CD4-positive, alpha-beta T cell treated with Interleukin-12 subunit alpha and Interleukin-12 subunit beta, for 1 hour (primary cell): Measurements from ENCODE around the gene PCBD2.
"Not testable (repeated sequence)": the region's sequence is repeated elsewhere in the genome, so short reads cannot be mapped to it uniquely, and the experiment has no call there.

Experiments used
- DNase-seq: peaks from one replicate; pipeline ENCODE4 v3.0.0-alpha.2; 2020

Gene PCBD2

GRCh38 chr5:134910752-134911151 lies 5.8 kb downstream of the PCBD2 start:
- DNase-seq = not testable (repeated sequence)

GRCh38 chr5:134911285-134912206 lies 6.6 kb downstream of the PCBD2 start:
- DNase-seq = no peak

- DNase-seq = no peak
Observed at GRCh38 chr5:134913254-134913653, 8.3 kb downstream of the PCBD2 start.

- no peak for DNase-seq
Observed at GRCh38 chr5:134913795-134914194, 8.9 kb downstream of the PCBD2 start.

GRCh38 chr5:134917070-134917815 lies 12.3 kb downstream of the PCBD2 start:
- DNase-seq = no peak

- DNase-seq = no peak
Observed at GRCh38 chr5:134918861-134919260, 13.9 kb downstream of the PCBD2 start.

GRCh38 chr5:134920848-134921575 lies 16.1 kb downstream of the PCBD2 start:
- no peak for DNase-seq

- DNase-seq = no peak
Observed at GRCh38 chr5:134932508-134932907, 27.6 kb downstream of the PCBD2 start.

GRCh38 chr5:134934202-134934601 lies 29.3 kb downstream of the PCBD2 start:
- DNase-seq = no peak

GRCh38 chr5:134935711-134936602 lies 31.0 kb downstream of the PCBD2 start:
- no peak for DNase-seq

GRCh38 chr5:134937526-134937925 lies 32.6 kb downstream of the PCBD2 start:
- DNase-seq = no peak

GRCh38 chr5:134938030-134938429 lies 33.1 kb downstream of the PCBD2 start:
- no peak for DNase-seq

GRCh38 chr5:134939500-134939899 lies 34.6 kb downstream of the PCBD2 start:
- DNase-seq = no peak

- DNase-seq = no peak
Observed at GRCh38 chr5:134943547-134943946, 38.6 kb downstream of the PCBD2 start.

- no peak for DNase-seq
Observed at GRCh38 chr5:134944630-134945029, 39.7 kb downstream of the PCBD2 start.

GRCh38 chr5:134945041-134945440 lies 40.1 kb downstream of the PCBD2 start:
- no peak for DNase-seq

- DNase-seq = no peak
Observed at GRCh38 chr5:134948911-134949310, 44.0 kb downstream of the PCBD2 start.

GRCh38 chr5:134949316-134949715 lies 44.4 kb downstream of the PCBD2 start:
- DNase-seq = no peak

- DNase-seq = no peak
Observed at GRCh38 chr5:134957920-134958608, 53.1 kb downstream of the PCBD2 start.

- no peak for DNase-seq
Observed at GRCh38 chr5:134958755-134959154, 53.8 kb downstream of the PCBD2 start.

- DNase-seq = no peak
Observed at GRCh38 chr5:134963098-134963497, 58.2 kb downstream of the PCBD2 start.
